ENCODE data around the gene UGCG. TPM values are rescaled to one million over a fixed set of nuclear protein-coding genes. Genes with fewer than 3 reads are reported as not detected.

The UGCG gene
- total RNA-seq, 1 experiment from 2014 or later, result 23.3 TPM

- Histone ChIP-seq H2BK15ac (ENCODE audit: low read depth, low read length) (no peak overlapping the region), H3K27me3 (ENCODE audit: insufficient read depth, low read length) (no peaks in the 10 kb centered on the region; the same call in 1 of the 2 replicates), H4K5ac (ENCODE audit: insufficient read length, low read depth, low read length) (no peak overlapping the region), H3K27ac (ENCODE audit: insufficient read length, low read depth, low read length) (no peak overlapping the region), H3K79me2 (ENCODE audit: insufficient read depth, low read length) (no peaks in the 10 kb centered on the region), H4K91ac (ENCODE audit: insufficient read length, low read depth, low read length) (no peak overlapping the region), H3K4me2 (ENCODE audit: insufficient read depth, insufficient read length, low read length) (no peak overlapping the region), H2AFZ (ENCODE audit: low read length) (no peak overlapping the region), H3K79me1 (ENCODE audit: insufficient read depth, low read depth, low read length, poor library complexity, severe bottlenecking) (no peaks in the 10 kb centered on the region), H3K9ac (ENCODE audit: extremely low read depth, insufficient read length, low read length) (no peak overlapping the region), H2BK20ac (ENCODE audit: low read depth, low read length, poor library complexity, severe bottlenecking) (no peak overlapping the region), H3K23me2 (ENCODE audit: insufficient read length, low read depth, low read length, poor library complexity, severe bottlenecking) (no peaks in the 10 kb centered on the region), H4K8ac (replicated peaks; ENCODE audit: insufficient read length, low read depth, low read length) (no peak overlapping the region), H3K9me3 (ENCODE audit: control insufficient read depth, low read depth, low read length) (no peaks in the 10 kb centered on the region), H2AK5ac (ENCODE audit: insufficient read length, low read length) (no peak overlapping the region), H2BK12ac (ENCODE audit: insufficient read length, low read depth, low read length) (no peak overlapping the region), H3K23ac (ENCODE audit: insufficient read length, low read depth, low read length) (no peak overlapping the region), H3K14ac (ENCODE audit: insufficient read depth, low read length) (no peak overlapping the region), H3K56ac (ENCODE audit: insufficient read length, low read depth, low read length) (no peak overlapping the region), H3K4ac (ENCODE audit: low read depth, low read length) (no peak overlapping the region), H4K20me1 (ENCODE audit: control insufficient read depth, insufficient read depth, insufficient read length) (no peaks in the 10 kb centered on the region), H3T11ph (ENCODE audit: low read length) (no peak overlapping the region), H2BK120ac (ENCODE audit: low read depth, low read length, poor library complexity, severe bottlenecking) (no peak overlapping the region), H3K4me1 (ENCODE audit: insufficient read depth, low read length) (no peaks in the 10 kb centered on the region), H3K18ac (ENCODE audit: insufficient read length, low read depth, low read length) (no peak overlapping the region), H2BK5ac (ENCODE audit: insufficient read length, low read length) (no peak overlapping the region)
- TF ChIP-seq CTCF (conservative IDR thresholded peaks at IDR 0.05), result no peak
- Mint-ChIP-seq H3K4me3 (no peak overlapping the region), H3K9me3 (no peaks in the 10 kb centered on the region; a peak in 1 of 5 replicates), H3K27me3 (ENCODE audit: low read depth) (no peaks in the 10 kb centered on the region; the same call in 1 of the 2 replicates), H3K4me1 (peaks cover 0 to 5% of the 10 kb centered on the region in 2 experiments; a peak in 1 of 4 replicates), H3K36me3 (ENCODE audit: insufficient read depth in 1 of 3, low read depth in 3 of 3) (no peaks in the 10 kb centered on the region), H3K27ac (no peak overlapping the region)
- no CpG with 5 or more reads among the region's 8 CpGs for WGBS (ENCODE audit: extremely low coverage, insufficient read length, low lambda C conversion rate)
- no peak for DNase-seq
Measured at GRCh38 chr9:111969622-111970021, 73.0 kb downstream of the UGCG start.

Measured in H9 (cell line).